ENCODE results near the gene PIEZO2.
"Not testable (repeated sequence)": the region's sequence is repeated elsewhere in the genome, so short reads cannot be mapped to it uniquely, and the experiment has no call there.

Gene PIEZO2

DNA sequence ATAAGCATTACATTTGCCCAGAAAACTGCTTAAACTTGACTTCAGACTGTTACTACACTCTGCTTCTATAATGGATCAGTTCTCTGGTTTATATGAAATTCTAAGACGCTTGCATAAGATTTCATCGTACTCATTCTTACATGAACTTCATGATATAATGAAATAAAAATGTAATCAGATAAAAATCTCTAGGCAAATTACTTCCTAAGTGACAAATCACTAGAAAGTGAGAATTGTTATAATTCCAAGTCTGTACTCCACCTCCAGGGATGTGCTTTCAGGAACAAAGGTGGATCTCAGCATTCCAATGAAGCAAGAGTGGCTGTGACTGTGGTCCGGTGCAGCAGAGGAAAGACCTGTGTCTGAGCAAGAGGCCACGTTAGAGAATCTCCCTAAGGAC, 226.2 kb downstream of the PIEZO2 start:
- no peak for DNase-seq

GRCh38 chr18:10922712-10923111, 226.7 kb downstream of the PIEZO2 start:
- not testable (repeated sequence) for DNase-seq

- not testable (repeated sequence) for DNase-seq
Observed at GRCh38 chr18:10920309-10920708, 229.1 kb downstream of the PIEZO2 start.

GRCh38 chr18:10919851-10920250, 229.5 kb downstream of the PIEZO2 start:
- DNase-seq, result no peak

DNA sequence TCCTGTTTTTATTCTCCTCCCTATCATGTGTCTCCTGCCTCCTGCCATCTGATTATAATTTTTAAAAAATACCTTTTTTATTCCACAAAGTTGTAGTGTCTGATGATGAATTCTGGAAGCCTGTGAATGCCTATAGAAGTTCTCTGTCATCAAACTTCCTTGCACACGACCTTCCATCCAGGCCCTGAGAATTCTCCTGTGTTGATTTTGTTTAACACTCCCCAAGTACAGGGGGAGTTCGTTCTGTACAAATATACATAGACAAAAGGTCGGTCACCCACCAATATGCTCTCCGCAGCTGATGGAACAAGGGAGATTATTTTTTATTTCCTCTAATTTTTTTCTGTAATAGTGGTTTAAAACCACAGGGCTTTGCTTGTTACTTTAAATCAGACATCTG, 232.5 kb downstream of the PIEZO2 start:
- DNase-seq, result no peak

DNA sequence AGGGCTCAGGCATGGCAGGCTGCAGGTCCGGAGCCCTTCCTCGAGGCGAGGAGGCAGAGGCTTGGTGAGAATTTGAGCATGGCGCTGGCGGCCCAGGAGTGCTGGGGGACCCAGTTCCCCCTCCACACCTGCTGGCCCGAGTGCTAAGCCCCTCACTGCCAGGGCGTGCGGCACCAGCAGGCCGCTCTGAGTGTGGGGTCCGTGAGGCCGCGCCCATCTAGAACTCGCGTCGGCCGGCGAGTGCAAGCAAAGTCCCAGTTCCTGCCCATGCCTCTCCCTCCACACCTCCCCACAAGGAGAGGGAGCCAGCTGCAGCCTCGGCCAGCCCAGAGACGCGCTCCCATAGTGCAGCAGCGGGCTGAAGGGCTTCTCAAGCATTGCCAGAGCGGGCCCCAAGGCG, 233.0 kb downstream of the PIEZO2 start:
- no peak for DNase-seq

DNA sequence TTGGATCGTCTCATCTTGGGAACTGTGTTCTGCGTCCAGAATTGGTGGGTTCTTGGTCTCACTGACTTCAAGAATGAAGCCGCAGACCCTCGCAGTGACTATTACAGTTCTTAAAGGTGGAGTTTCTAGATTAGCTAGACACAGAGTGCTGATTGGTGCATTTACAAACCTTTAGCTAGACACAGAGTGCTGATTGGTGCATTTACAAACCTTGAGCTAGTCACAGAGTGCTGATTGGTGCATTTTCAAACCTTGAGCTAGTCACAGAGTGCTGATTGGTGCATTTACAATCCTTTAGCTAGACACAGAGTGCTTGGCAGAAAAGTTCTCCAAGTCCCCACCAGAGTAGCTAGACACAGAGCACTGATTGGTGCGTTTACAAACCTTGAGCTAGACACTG, 233.6 kb downstream of the PIEZO2 start:
- DNase-seq, result not testable (repeated sequence)

DNA sequence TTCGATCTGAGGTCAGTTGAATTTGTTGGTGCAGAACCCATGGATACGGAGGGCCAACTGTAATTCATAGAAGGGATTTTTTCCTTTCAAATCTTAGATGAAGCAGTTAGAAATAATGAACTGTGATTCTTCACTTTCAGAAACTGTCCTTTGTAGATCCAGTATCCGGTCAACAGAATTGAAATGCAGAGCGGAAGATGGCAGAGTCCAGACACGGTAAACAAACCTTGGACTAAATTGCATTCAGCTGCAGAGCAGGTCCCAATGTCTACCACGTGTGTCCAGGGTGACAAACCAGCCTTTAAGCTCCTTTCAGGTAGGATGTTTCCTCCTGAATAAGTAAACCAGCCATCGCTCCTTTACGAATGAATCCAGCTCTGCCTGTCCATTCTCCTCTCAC, 234.8 kb downstream of the PIEZO2 start:
- DNase-seq, result not testable (repeated sequence)

DNA sequence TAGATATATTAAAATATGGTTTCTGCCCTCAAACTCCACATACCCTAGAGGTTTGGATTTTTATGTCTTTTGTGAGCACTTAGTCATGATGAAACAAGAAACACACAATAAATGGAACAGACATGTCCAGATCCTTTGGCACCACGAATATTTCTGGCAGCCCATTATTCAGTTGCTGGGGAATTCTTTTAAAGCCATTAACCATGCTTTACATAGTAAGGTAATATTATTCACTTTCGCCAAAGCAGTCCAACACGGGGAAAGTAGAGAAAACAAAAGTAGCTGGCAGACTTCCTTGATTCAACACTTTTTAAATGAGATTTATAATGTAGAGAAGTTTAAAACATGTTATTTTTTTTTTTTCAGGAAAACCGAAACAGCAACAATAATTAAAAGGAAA, 235.4 kb downstream of the PIEZO2 start:
- no peak for DNase-seq

DNA sequence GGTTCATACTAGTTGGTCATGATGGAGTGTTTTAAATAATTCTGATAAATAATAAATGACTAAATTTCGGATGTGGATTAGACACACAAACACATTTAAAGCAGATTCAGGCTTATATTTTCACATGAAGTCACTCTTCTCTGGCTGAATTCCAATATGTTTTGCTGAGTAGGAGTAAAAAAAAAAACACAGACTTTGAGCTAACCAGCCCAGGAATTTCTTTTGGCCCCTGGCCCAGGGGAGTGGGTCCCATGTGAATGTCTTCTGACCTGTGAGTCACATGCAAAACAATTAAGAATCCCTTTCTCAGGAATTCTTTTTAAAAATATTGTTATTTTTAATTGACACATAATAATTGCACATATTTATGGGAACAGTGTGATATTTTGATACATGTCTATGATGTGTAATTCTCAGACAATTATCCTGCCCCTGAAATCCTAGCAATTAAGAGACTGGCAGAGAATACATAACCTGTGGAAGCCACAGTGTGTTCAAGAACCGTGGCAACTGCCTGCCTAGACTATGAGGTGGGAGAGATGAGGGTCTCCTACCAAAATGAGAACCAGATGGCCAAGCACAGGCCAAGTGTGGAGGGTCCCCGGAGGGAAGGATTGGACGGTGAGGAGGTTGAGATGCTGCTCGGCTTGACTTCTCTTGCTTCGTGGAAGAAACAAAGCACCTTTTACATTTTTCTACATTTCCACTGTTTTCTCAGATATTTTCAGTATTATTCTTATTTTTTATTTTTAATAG, 236.4 kb downstream of the PIEZO2 start:
- DNase-seq, result no peak

DNA sequence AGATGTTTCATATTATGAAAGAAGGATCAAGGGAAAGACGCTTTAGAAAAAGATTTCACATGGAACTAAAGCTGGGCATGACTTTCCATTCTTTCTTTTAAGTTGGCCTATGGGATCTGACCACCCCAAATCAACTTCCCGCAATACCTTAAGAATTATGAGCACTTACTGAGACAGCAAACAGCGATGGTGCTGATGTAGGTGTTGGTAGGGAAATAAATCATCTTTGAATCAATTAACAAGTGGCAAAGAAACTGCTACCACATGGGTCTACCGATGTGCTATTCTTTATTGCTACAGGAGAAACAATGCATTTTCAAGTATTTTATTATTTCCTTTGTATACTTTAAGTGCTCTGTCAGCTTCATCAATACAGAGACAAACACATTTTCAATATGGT, 239.6 kb downstream of the PIEZO2 start:
- no peak for DNase-seq

GRCh38 chr18:10908760-10909159, 240.6 kb downstream of the PIEZO2 start:
- no peak for DNase-seq

- no peak for DNase-seq
Observed at GRCh38 chr18:10907749-10908148, 241.6 kb downstream of the PIEZO2 start.

GRCh38 chr18:10901329-10901728, 248.0 kb downstream of the PIEZO2 start:
- no peak for DNase-seq

DNA sequence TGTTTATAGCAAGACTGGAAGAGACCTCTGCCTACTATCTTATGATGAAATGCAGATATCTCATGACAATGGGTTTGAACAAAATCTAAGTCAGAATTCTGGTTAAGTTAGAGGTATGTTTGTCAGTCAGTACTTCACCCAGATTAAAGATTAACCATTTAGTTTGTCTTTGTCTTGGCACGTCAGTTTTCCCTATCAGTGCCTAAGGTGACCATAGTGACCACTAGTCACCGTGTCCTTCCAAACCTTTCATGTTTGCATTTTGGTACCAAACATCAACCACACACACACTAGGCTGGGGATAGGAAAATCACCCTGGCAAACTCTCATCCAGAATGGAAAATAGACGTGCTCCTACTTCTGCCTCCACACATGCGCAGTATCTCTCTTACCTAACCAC, 248.9 kb downstream of the PIEZO2 start:
- DNase-seq, result no peak

DNA sequence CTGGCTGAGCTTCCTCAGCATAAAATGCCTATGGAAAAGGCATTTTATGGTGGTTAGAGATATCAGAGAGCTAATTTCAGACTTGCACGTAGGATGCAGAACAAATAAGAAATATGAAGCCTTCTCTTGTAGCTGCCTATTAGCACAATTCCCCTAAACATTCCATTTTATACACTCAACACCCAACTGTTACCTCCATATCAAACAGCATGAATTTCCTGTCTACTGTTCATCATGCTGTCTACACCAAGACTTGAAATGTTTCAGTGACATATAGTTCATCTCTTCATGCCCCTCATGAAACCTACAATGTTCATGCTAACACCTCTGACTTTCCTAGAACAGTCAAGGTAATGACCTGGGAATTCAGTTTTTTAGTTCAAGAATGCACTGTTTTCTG, 249.9 kb downstream of the PIEZO2 start:
- DNase-seq, result no peak

GRCh38 chr18:10898417-10898974, 250.9 kb downstream of the PIEZO2 start:
- DNase-seq, result no peak

GRCh38 chr18:10896851-10897250, 252.5 kb downstream of the PIEZO2 start:
- no peak for DNase-seq

DNA sequence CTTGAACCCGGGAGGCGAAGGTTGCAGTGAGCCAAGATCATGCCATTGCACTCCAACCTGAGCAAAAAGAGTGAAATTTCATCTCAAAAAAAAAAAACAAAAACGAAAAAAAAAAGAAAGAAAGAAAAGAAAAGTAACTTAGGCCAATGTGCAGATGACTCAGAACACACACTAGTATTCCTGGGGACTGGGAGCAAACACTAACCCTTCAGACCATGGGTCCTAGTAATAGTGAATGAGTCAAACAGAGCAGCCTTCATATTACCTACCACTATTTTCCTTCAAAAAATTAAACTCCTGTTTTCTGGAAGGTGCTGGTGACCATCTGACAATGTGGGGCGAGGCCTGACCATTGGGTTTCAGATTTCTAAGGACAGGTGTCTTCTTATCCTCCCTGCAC, 253.4 kb downstream of the PIEZO2 start:
- no peak for DNase-seq

GRCh38 chr18:10894501-10894900, 254.9 kb downstream of the PIEZO2 start:
- no peak for DNase-seq

DNA sequence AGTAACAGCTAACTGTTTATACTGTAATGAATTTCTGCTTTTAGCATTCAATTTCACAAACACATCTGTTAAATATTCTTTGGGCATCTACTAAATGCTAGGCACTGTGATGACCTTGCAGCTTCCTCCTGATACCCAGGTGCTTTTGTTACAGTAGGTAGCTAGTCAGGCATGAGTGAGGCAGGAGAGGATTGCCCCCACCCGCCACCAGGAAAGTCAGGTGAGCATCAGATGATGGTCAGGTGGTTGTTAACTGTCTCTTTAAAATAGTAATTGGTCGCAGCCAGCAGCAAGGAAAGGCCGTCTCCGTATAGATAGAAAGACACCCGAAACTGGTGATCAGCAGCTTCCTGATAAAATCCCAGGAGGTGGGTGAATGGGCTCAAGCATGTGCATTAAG, 255.6 kb downstream of the PIEZO2 start:
- DNase-seq, result no peak

GRCh38 chr18:10893196-10893595, 256.2 kb downstream of the PIEZO2 start:
- DNase-seq, result no peak

DNA sequence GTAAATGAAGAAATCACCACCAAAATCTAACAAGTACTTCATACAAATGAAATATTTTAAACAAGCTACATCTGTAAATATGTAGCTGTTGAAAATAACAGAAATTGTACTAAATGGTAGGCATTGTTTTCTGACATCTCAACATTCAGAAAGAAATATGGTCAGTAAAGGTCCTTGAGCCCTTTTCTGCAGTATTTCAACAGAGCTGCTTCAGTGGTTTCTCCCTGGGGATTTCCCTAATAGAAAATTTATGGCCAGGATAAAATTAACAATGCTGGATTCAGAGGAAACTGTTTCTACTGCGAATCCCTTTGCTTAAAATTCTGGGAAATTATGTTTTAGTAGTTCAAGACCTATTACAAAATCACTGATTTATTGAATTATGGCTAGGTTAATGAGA, 256.6 kb downstream of the PIEZO2 start:
- no peak for DNase-seq

DNA sequence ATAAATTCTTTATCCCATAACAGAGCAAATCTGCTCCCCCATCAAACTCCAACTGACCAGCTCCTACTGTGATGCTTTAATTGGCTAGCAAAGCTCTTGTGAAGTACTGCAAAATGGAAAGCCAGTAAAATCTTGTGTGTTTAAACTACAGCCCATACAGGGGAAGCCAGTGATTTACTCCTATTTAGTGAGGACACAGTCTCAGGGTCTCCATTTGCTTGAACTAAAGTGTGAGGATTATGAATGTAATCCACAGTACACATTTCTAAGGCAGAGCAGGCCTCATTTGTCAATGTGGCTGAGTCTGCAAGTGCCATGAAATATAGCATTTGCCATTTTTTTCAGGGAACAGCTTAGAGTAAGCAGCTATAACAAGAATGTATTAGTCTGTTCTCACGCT, 259.3 kb downstream of the PIEZO2 start:
- DNase-seq, result no peak

- DNase-seq, result no peak
Observed at GRCh38 chr18:10878703-10879102, 270.7 kb downstream of the PIEZO2 start.

Measured in NCI-H774 (cell line).